Psoas muscle (tissue), 8 donors: Measurements from ENCODE around the gene HMGCL. TPM values are rescaled to one million over a fixed set of nuclear protein-coding genes. Genes with fewer than 3 reads are reported as not detected.
"Not testable (repeated sequence)": the region's sequence is repeated elsewhere in the genome, so short reads cannot be mapped to it uniquely, and the experiment has no call there.

ENCODE experiments used
- ATAC-seq, 4 donors: fragments of 200-7000 bp; cut with Tn5 transposase; one replicate each; pipeline ENCODE4 v1.9.1; 2020; ENCODE audit warnings: moderate library complexity in 3 of 4, mild to moderate bottlenecking in 2 of 4
- DNase-seq, 2 donors: peaks; one replicate each; pipeline ENCODE4 v3.0.0-alpha.2; 2020
- H3K27ac ChIP-seq: fragments of 200-600 bp; one replicate; pipeline ENCODE4 v1.8.0; 2022
- H3K27me3 ChIP-seq, 3 donors: fragments of 200-600 bp in 1 of 3; one replicate each; pipeline versions ENCODE4 v1.6.1 to v1.8.0; 2013 to 2022; ENCODE audit warnings: low read length in 2 of 3, mild to moderate bottlenecking in 2 of 3, moderate library complexity in 1 of 3; ENCODE audit not compliant: insufficient read depth in 3 of 3
- H3K36me3 ChIP-seq, 2 donors: fragments of 200-600 bp in 1 of 2; one replicate each; pipeline versions ENCODE4 v1.6.1 to v1.8.0; 2013 to 2022; ENCODE audit warnings: low read depth in 1 of 2, mild to moderate bottlenecking in 1 of 2, moderate library complexity in 1 of 2; ENCODE audit not compliant: insufficient read depth in 1 of 2
- H3K4me1 ChIP-seq: fragments of 200-600 bp; one replicate; pipeline ENCODE4 v1.8.0; 2022
- H3K4me3 ChIP-seq: fragments of 200-600 bp; one replicate; pipeline ENCODE4 v1.8.0; 2022; ENCODE audit warnings: mild to moderate bottlenecking
- H3K9me3 ChIP-seq: fragments of 200-600 bp; one replicate; pipeline ENCODE4 v1.8.0; 2022
- WGBS, 3 donors: extraction: QIAGEN DNeasy Blood & Tissue Kit; methylation state at CpG; one replicate each; pipeline versions ENCODE4 v1.1.6 to v1.1.7; 2013; 5-methylcytosine and 5-hydroxymethylcytosine counted together
- intact Hi-C, 2 donors: fragments of 100-400 bp; cut with DNase I; formaldehyde crosslinking; loops; one replicate each; pipeline versions ENCODE4 v1.11.0 to v1.14.2; 2022
- polyA plus RNA-seq, 3 donors: library from polyadenylated mRNA; stranded (reverse); fragments of 200-250 nt; gene quantifications; one replicate each; pipeline ENCODE4 v1.2.3, GENCODE V29; 2013
- total RNA-seq, 4 donors: library from RNA; stranded (reverse); fragmentation: NEBNext Ultra II Directional in 2 of 4; extraction: Animal tissue kit (Norgen Biotek cat#: 25700) in 2 of 4; gene quantifications; one replicate each; pipeline versions ENCODE4 v1.2.1 to v1.2.4, GENCODE V29; 2021 to 2023
- TF ChIP-seq, protein P1 (sequence below): fragments of 200-600 bp; IDR thresholded peaks from one replicate; pipeline ENCODE4 v1.8.0; 2022; ENCODE audit warnings: antibody characterized with exemption
- donor health status: healthy with polysubstance abuse.
- donor health status: DM: no; HTN: no; CAD: no; lungs with moderate emphysema.
- donor health status: Bipolar disorder and iron deficiency.
- donor health status: healthy.
- donor health status: DM: yes; HTN: yes; CAD: no.
- donor health status: DM: no; HTN: no; CAD: no.
- donor health status: DM: no; HTN: no; CAD: no.
- donor health status: DM: yes; HTN: yes; CAD: no.

Gene HMGCL
- total and polyA plus RNA-seq, 7 donors: 19.6 to 55.4 (median 33.5) TPM

GRCh38 chr1:23862640-23863039 is 37.4 kb upstream of the HMGCL start:
- WGBS, 3 donors: 58 to 61% (median 59%) methylated on average over 3 of the region's 3 CpGs
- no peak for ATAC-seq
- H3K36me3 ChIP-seq: peaks cover 0 to 73% of the 10 kb centered on the region in 2 donors
- H3K4me3 ChIP-seq: no peak overlapping the region
- H3K4me1 ChIP-seq: peaks cover 9% of the 10 kb centered on the region
- DNase-seq: no peak
- no peaks in the 10 kb centered on the region for H3K27me3 ChIP-seq
- TF ChIP-seq, protein P1, sequence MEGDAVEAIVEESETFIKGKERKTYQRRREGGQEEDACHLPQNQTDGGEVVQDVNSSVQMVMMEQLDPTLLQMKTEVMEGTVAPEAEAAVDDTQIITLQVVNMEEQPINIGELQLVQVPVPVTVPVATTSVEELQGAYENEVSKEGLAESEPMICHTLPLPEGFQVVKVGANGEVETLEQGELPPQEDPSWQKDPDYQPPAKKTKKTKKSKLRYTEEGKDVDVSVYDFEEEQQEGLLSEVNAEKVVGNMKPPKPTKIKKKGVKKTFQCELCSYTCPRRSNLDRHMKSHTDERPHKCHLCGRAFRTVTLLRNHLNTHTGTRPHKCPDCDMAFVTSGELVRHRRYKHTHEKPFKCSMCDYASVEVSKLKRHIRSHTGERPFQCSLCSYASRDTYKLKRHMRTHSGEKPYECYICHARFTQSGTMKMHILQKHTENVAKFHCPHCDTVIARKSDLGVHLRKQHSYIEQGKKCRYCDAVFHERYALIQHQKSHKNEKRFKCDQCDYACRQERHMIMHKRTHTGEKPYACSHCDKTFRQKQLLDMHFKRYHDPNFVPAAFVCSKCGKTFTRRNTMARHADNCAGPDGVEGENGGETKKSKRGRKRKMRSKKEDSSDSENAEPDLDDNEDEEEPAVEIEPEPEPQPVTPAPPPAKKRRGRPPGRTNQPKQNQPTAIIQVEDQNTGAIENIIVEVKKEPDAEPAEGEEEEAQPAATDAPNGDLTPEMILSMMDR: no peak
- H3K27ac ChIP-seq: no peak overlapping the region
- H3K9me3 ChIP-seq: no peaks in the 10 kb centered on the region
- intact Hi-C loops: no loop called here

- TF ChIP-seq, protein P1: peak; percentile 36
- Histone ChIP-seq H3K27ac (no peak overlapping the region), H3K4me3 (no peak overlapping the region), H3K9me3 (no peaks in the 10 kb centered on the region), H3K27me3 (no peaks in the 10 kb centered on the region), H3K4me1 (no peaks in the 10 kb centered on the region), H3K36me3 (peaks cover 4 to 44% of the 10 kb centered on the region in 2 donors)
- ATAC-seq (peak in 3 of 4 donors; percentile 75 to 85 (median 75)), DNase-seq (no peak)
- 18 to 27% (median 24%) methylated on average over 2 of the region's 2 CpGs for WGBS, 3 donors
- intact Hi-C loops: loop anchor here (2.0 kb wide), 1 partner anchor 44 kb away; no protein-coding TSS in a partner anchor
Measured at GRCh38 chr1:23854568-23854967, 29.3 kb upstream of the HMGCL start.

DNA sequence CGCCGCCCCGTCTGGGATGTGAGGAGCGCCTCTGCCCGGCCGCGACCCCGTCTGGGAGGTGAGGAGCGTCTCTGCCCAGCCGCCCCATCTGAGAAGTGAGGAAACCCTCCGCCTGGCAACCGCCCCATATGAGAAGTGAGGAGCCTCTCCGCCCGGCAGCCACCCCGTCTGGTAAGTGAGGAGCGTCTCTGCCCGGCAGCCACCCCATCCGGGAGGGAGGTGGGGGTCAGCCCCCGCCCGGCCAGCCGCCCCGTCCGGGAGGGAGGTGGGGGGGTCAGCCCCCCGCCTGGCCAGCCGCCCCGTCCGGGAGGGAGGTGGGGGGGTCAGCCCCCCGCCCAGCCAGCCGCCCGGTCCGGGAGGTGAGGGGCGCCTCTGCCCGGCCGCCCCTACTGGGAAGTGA is 27.9 kb upstream of the HMGCL start:
- H3K9me3 ChIP-seq, H3K27ac ChIP-seq, H3K4me3 ChIP-seq, DNase-seq, ATAC-seq, intact Hi-C loops, H3K27me3 ChIP-seq: not testable (repeated sequence)
- Histone ChIP-seq H3K36me3 (peaks cover 7 to 29% of the 10 kb centered on the region in 2 donors), H3K4me1 (peaks cover 12% of the 10 kb centered on the region)
- WGBS, 3 donors: 94 to 99% (median 96%) methylated on average over 8 to 22 of the region's 34 CpGs

GRCh38 chr1:23851406-23851805 is 26.2 kb upstream of the HMGCL start:
- intact Hi-C loops, DNase-seq, H3K4me3 ChIP-seq, H3K27ac ChIP-seq, H3K27me3 ChIP-seq, H3K9me3 ChIP-seq, ATAC-seq: not testable (repeated sequence)
- Histone ChIP-seq H3K4me1 (peaks cover 14% of the 10 kb centered on the region), H3K36me3 (peaks cover 8 to 25% of the 10 kb centered on the region in 2 donors)

GRCh38 chr1:23848673-23849616 is 23.7 kb upstream of the HMGCL start:
- Histone ChIP-seq H3K4me3 (peak overlapping the region; percentile 11), H3K27ac (peak overlapping the region; percentile 81), H3K9me3 (peaks cover 4% of the 10 kb centered on the region), H3K4me1 (peaks cover 25% of the 10 kb centered on the region), H3K36me3 (peaks cover 8 to 25% of the 10 kb centered on the region in 2 donors), H3K27me3 (no peaks in the 10 kb centered on the region)
- intact Hi-C loops: no loop called here
- TF ChIP-seq, protein P1: no peak
- DNase-seq: peak in 1 of 2 donors; percentile 64
- ATAC-seq: peak; percentile 84 to 95 (median 88)
- 32 to 51% (median 39%) methylated on average over 12 of the region's 12 CpGs for WGBS, 3 donors

DNA sequence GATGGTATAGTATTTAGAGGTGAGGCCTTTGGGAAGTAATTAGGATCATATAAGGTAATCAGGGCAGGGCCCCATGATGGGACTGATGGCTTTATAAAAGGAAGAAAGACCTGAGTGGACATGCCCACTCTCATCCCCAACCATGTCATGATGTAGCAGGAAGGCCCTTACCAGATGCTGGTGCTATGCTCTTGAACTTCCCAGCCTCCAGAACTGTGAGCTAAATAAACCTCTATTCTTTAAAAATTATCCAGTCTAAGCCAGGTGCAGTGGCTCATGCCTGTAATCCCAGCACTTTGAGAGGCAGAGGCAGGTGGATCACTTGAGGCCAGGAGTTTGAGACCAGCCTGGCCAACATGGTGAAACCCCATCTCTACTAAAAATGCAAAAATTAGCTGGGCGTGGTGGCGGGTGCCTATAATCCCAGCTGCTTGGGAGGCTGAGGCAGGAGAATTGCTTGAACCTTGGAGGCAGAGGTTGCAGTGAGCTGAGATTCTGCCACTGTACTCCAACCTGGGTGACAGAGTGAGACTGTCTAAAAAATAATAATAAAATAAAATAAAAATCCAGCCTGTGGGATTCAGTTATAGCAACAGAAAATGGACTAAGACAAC is 22.4 kb upstream of the HMGCL start:
- H3K27me3 ChIP-seq, H3K4me3 ChIP-seq, ATAC-seq, DNase-seq, intact Hi-C loops, H3K9me3 ChIP-seq, H3K27ac ChIP-seq: not testable (repeated sequence)
- Histone ChIP-seq H3K4me1 (peaks cover 25% of the 10 kb centered on the region), H3K36me3 (peaks cover 8 to 25% of the 10 kb centered on the region in 2 donors)
- WGBS, 3 donors: 93 to 96% (median 95%) methylated on average over 2 of the region's 2 CpGs
